ENCODE data around the gene SLAIN1.

DNA sequence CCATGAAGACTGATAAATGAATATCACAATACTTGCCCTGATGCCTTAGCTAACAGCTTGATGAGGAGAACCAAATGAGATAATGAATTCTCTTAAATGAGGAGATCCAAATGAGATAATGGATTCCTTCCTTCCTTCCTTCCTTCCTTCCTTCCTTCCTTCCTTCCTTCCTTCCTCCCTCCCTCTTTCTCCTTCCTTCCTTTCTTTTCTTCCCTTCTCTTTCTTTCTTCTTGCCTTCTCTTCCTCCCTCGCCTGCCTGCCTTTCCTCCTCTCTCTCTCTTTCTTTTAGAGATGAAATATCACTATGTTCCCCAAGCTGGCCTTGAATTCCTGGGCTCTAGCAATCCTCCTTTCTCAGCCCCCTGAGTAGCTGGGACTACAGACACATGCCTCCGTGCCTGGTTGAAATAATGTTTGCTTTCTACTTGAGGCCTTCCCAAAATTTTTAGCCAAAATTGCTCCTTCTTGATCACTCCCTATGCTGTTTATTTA, 4.0 kb upstream of the SLAIN1 start:
- TF ChIP-seq POLR2AphosphoS5 (IDR thresholded peaks at IDR 0.05), result no peak
- TF ChIP-seq, protein P1, sequence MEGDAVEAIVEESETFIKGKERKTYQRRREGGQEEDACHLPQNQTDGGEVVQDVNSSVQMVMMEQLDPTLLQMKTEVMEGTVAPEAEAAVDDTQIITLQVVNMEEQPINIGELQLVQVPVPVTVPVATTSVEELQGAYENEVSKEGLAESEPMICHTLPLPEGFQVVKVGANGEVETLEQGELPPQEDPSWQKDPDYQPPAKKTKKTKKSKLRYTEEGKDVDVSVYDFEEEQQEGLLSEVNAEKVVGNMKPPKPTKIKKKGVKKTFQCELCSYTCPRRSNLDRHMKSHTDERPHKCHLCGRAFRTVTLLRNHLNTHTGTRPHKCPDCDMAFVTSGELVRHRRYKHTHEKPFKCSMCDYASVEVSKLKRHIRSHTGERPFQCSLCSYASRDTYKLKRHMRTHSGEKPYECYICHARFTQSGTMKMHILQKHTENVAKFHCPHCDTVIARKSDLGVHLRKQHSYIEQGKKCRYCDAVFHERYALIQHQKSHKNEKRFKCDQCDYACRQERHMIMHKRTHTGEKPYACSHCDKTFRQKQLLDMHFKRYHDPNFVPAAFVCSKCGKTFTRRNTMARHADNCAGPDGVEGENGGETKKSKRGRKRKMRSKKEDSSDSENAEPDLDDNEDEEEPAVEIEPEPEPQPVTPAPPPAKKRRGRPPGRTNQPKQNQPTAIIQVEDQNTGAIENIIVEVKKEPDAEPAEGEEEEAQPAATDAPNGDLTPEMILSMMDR (IDR thresholded peaks at IDR 0.05), result no peak
- TF ChIP-seq POLR2A (IDR thresholded peaks at IDR 0.05), result no peak

Data from sigmoid colon (tissue), 4 donors.